WTC11 (cell line): ENCODE data around the gene KMT2A. TPM values are rescaled to one million over a fixed set of nuclear protein-coding genes. Genes with fewer than 3 reads are reported as not detected.

ENCODE experiments used
- ATAC-seq: fragments of 200-7000 bp; cut with Tn5 transposase; 2 replicates; pipeline ENCODE4 v1.10.0; 2021; ENCODE audit warnings: mild to moderate bottlenecking, moderate library complexity
- CTCF ChIA-PET: fragments of 300-600 bp; sonication (Branson Sonifier 250); formaldehyde crosslinking; loops from one replicate; lab custom pipeline; 2021; ENCODE audit warnings: antibody characterized with exemption; lab: Charles Lee
- POLR2A ChIA-PET: fragments of 350-600 bp; sonication (Branson Sonifier 250); formaldehyde crosslinking; loops from one replicate; lab custom pipeline; 2021; ENCODE audit warnings: antibody characterized with exemption; lab: Charles Lee
- DNase-seq: peaks from one replicate; pipeline ENCODE4 v3.0.0; 2021; ENCODE audit warnings: low spot score
- H3K27ac Mint-ChIP-seq: 2 replicates; pipeline ENCODE4 v1.8.0; 2021; ENCODE audit warnings: mixed read lengths
- H3K27me3 Mint-ChIP-seq: 2 replicates; pipeline ENCODE4 v1.8.0; 2021; ENCODE audit warnings: low read depth, mild to moderate bottlenecking, moderate library complexity, mixed read lengths
- H3K36me3 Mint-ChIP-seq: 2 replicates; pipeline ENCODE4 v1.8.0; 2021; ENCODE audit warnings: mixed read lengths
- H3K4me1 Mint-ChIP-seq: 2 replicates; pipeline ENCODE4 v1.8.0; 2022; ENCODE audit warnings: mixed read lengths
- H3K4me3 Mint-ChIP-seq: 2 replicates; pipeline ENCODE4 v1.8.0; 2021; ENCODE audit warnings: mild to moderate bottlenecking, moderate library complexity, mixed read lengths
- H3K9me3 Mint-ChIP-seq: 2 replicates; pipeline ENCODE4 v1.8.0; 2021; ENCODE audit warnings: mixed read lengths
- CDX4 ChIP-seq: fragments of 250-450 bp; sonication (Bioruptor Pico); IDR thresholded peaks from 2 replicates; pipeline ENCODE4 v1.9.0; 2021; ENCODE audit warnings: moderate library complexity, mild to moderate bottlenecking, inconsistent platforms, borderline replicate concordance
- ELF4 ChIP-seq: sonication (generic); formaldehyde crosslinking; IDR thresholded peaks from 2 replicates; pipeline ENCODE4 v1.8.1; 2022; ENCODE audit warnings: low read depth, mild to moderate bottlenecking, moderate library complexity, missing genetic modification reagents
- ESRRA ChIP-seq: sonication (generic); formaldehyde crosslinking; IDR thresholded peaks from 2 replicates; pipeline ENCODE4 v1.8.1; 2022; ENCODE audit warnings: mild to moderate bottlenecking, missing genetic modification reagents, borderline replicate concordance
- FOXJ3 ChIP-seq: sonication (generic); formaldehyde crosslinking; IDR thresholded peaks from 2 replicates; pipeline ENCODE4 v1.9.0; 2021; ENCODE audit warnings: missing genetic modification reagents, mild to moderate bottlenecking, borderline replicate concordance
- JAZF1 ChIP-seq: fragments of 250-450 bp; sonication (Bioruptor Pico); IDR thresholded peaks from 2 replicates; pipeline ENCODE4 v1.9.0; 2021; ENCODE audit warnings: moderate library complexity, mild to moderate bottlenecking, inconsistent platforms
- KAT7 ChIP-seq: sonication (generic); formaldehyde crosslinking; IDR thresholded peaks from 2 replicates; pipeline ENCODE4 v1.8.1; 2023; ENCODE audit warnings: missing genetic modification reagents, mild to moderate bottlenecking, borderline replicate concordance
- MAX ChIP-seq: sonication (generic); formaldehyde crosslinking; IDR thresholded peaks from 2 replicates; pipeline ENCODE4 v1.8.0; 2022; ENCODE audit warnings: mild to moderate bottlenecking, missing genetic modification reagents
- MYBL2 ChIP-seq: sonication (generic); formaldehyde crosslinking; IDR thresholded peaks from 2 replicates; pipeline ENCODE4 v1.8.1; 2023; ENCODE audit warnings: mild to moderate bottlenecking, moderate library complexity, missing genetic modification reagents
- NFATC4 ChIP-seq: fragments of 250-450 bp; sonication (Bioruptor Pico); IDR thresholded peaks from 2 replicates; pipeline ENCODE4 v1.9.0; 2021; ENCODE audit warnings: mild to moderate bottlenecking
- NFYB ChIP-seq: sonication (generic); formaldehyde crosslinking; conservative IDR thresholded peaks from 2 replicates; pipeline ENCODE4 v1.8.0; 2022; ENCODE audit warnings: low read depth, missing genetic modification reagents
- NR1H2 ChIP-seq: sonication (generic); formaldehyde crosslinking; IDR thresholded peaks from 2 replicates; pipeline ENCODE4 v1.9.0; 2021; ENCODE audit warnings: mild to moderate bottlenecking, moderate library complexity, missing genetic modification reagents
- PREB ChIP-seq: sonication (generic); formaldehyde crosslinking; IDR thresholded peaks from 2 replicates; pipeline ENCODE4 v1.8.1; 2022; ENCODE audit warnings: mild to moderate bottlenecking, missing genetic modification reagents, moderate library complexity, borderline replicate concordance
- SOX15 ChIP-seq: fragments of 250-450 bp; sonication (Bioruptor Pico); IDR thresholded peaks from 2 replicates; pipeline ENCODE4 v1.9.0; 2021; ENCODE audit warnings: mild to moderate bottlenecking
- STAT6 ChIP-seq: sonication (generic); formaldehyde crosslinking; conservative IDR thresholded peaks from 2 replicates; pipeline ENCODE4 v1.8.1; 2023; ENCODE audit warnings: mild to moderate bottlenecking, low read depth, missing genetic modification reagents, moderate library complexity
- TCF7 ChIP-seq: sonication (generic); formaldehyde crosslinking; IDR thresholded peaks from 2 replicates; pipeline ENCODE4 v1.8.0; 2022; ENCODE audit warnings: mild to moderate bottlenecking, low read depth, missing genetic modification reagents, moderate library complexity
- TEAD1 ChIP-seq: sonication (generic); formaldehyde crosslinking; IDR thresholded peaks from 2 replicates; pipeline ENCODE4 v1.8.0; 2022; ENCODE audit warnings: mild to moderate bottlenecking, missing genetic modification reagents
- ZNF138 ChIP-seq: sonication (generic); formaldehyde crosslinking; conservative IDR thresholded peaks from 2 replicates; pipeline ENCODE4 v1.8.1; 2022; ENCODE audit warnings: mild to moderate bottlenecking, moderate library complexity, missing genetic modification reagents
- ZNF232 ChIP-seq: sonication (generic); formaldehyde crosslinking; IDR thresholded peaks from 2 replicates; pipeline ENCODE4 v1.8.0; 2022; ENCODE audit warnings: mild to moderate bottlenecking, missing genetic modification reagents
- total RNA-seq: library from RNA; stranded (reverse); gene quantifications from 3 replicates; pipeline ENCODE4 v1.2.3, GENCODE V29; 2021
- TF ChIP-seq, protein P1 (sequence below): sonication (generic); formaldehyde crosslinking; IDR thresholded peaks from 2 replicates; pipeline ENCODE4 v1.8.0; 2023; ENCODE audit warnings: missing genetic modification reagents, mild to moderate bottlenecking, borderline replicate concordance
- TF ChIP-seq, protein P2 (sequence below): sonication (generic); formaldehyde crosslinking; IDR thresholded peaks from 2 replicates; pipeline ENCODE4 v1.8.1; 2022; ENCODE audit warnings: low read depth, mild to moderate bottlenecking, moderate library complexity, missing genetic modification reagents, borderline replicate concordance
- TF ChIP-seq, protein P3 (sequence below): sonication (generic); formaldehyde crosslinking; IDR thresholded peaks from 2 replicates; pipeline ENCODE4 v1.8.1; 2023; ENCODE audit warnings: mild to moderate bottlenecking, missing genetic modification reagents

KMT2A gene
- total RNA-seq, 1 experiment from 2014 or later = 59.1 TPM

DNA sequence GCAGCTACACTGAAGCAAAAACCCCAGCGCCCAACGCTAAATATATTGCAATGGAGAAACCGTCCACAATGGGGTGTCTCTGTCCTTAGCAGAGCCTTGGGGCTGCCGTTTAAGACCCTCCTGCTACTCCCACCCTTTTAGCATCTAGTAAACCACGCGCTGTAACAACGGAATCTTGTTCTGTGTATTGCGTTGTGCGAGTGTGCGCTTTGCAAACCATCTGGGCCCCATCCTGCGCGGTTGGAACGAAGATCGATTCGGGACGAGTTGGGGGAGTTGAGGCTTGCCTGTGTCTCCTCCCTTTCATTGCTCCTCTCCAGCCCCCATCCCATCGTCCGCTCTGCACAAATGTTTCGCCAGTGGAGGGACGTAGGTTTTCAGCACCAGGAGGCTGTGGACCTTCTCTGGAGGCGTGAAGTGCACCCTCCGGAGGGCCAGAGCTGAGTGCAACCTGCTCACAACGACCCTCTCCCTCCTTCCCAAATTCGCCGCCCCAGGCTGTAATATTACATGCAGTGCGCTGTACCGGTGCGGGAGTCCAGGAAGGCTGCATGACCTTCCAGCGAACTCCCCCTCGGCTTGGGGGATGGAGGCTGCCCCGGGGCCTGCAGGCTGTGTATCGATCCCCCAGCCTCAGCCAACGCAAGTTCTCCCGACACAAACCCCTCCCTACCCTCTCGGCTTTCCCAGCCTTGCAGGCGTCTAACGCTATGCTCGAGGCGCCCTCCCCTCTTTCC is 1.6 kb upstream of the KMT2A start (continued):
- no peak for TF ChIP-seq FOXJ3 (CRISPR knock-in tag)
- no peak for TF ChIP-seq CDX4 (CRISPR knock-in tag)
- TF ChIP-seq TEAD1 (CRISPR knock-in tag) = no peak
- 0 out of 2 replicates have a peak, but pooled peaks have one; percentile 35 for TF ChIP-seq MAX (CRISPR knock-in tag)
- no peak for TF ChIP-seq NFYB (CRISPR knock-in tag)
- TF ChIP-seq ESRRA (CRISPR knock-in tag) = peak; percentile 58; the same call in 1 of the 2 replicates
- peak; percentile 61; the same call in 1 of the 2 replicates for TF ChIP-seq MYBL2

DNA sequence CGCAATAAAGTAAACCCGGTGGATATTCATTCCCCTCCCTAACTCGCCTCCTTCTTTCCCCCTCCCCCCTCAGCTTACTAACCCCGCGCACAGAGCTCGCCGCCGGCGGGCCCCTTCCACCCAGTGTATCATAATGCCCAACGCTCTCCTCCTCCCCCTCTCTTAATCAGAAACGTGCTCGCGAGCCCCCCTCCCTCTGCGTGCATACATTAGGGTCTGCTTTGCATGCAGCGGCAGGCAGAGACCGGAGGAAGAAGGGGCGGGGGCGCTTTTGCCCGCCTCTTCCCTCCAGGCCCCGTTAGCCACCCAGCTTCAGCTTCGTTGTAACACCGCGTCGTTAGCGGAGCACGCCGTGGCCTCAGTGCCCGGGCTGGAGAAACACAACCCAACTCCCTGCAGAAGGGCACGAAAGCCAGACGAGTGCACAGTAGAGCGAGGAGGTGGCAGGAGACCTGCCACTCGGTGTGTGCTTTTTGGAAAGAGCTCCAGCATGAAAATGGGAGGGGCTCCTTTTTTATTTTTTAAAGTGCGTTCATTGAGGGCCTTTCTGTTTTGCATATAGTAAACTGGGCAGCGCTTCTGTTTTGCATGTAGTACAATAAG is 901 bp upstream of the KMT2A start:
- peak; percentile 89 for DNase-seq
- Mint-ChIP-seq H3K9me3 (no peaks in the 10 kb centered on the region), H3K27me3 (peaks cover 13% of the 10 kb centered on the region), H3K4me3 (peak overlapping the region; percentile 93), H3K36me3 (peaks cover 10% of the 10 kb centered on the region), H3K27ac (peak overlapping the region; percentile 98), H3K4me1 (peaks cover 33% of the 10 kb centered on the region)
- POLR2A ChIA-PET = interaction anchor here (0.6 to 2.0 kb wide), 9 partner anchors 8 to 528 kb away, joined by 3 to 9 read pairs (median 3); no protein-coding TSS in a partner anchor
- CTCF ChIA-PET = interaction anchor here (0.6 to 1.6 kb wide), 4 partner anchors 33 to 264 kb away, joined by 3 to 7 read pairs (median 4); no protein-coding TSS in a partner anchor
- ATAC-seq = peak; percentile 57
- TF ChIP-seq PREB = no peak
- no peak for TF ChIP-seq ELF4 (CRISPR knock-in tag)
- TF ChIP-seq JAZF1 = no peak
- TF ChIP-seq, protein P1, sequence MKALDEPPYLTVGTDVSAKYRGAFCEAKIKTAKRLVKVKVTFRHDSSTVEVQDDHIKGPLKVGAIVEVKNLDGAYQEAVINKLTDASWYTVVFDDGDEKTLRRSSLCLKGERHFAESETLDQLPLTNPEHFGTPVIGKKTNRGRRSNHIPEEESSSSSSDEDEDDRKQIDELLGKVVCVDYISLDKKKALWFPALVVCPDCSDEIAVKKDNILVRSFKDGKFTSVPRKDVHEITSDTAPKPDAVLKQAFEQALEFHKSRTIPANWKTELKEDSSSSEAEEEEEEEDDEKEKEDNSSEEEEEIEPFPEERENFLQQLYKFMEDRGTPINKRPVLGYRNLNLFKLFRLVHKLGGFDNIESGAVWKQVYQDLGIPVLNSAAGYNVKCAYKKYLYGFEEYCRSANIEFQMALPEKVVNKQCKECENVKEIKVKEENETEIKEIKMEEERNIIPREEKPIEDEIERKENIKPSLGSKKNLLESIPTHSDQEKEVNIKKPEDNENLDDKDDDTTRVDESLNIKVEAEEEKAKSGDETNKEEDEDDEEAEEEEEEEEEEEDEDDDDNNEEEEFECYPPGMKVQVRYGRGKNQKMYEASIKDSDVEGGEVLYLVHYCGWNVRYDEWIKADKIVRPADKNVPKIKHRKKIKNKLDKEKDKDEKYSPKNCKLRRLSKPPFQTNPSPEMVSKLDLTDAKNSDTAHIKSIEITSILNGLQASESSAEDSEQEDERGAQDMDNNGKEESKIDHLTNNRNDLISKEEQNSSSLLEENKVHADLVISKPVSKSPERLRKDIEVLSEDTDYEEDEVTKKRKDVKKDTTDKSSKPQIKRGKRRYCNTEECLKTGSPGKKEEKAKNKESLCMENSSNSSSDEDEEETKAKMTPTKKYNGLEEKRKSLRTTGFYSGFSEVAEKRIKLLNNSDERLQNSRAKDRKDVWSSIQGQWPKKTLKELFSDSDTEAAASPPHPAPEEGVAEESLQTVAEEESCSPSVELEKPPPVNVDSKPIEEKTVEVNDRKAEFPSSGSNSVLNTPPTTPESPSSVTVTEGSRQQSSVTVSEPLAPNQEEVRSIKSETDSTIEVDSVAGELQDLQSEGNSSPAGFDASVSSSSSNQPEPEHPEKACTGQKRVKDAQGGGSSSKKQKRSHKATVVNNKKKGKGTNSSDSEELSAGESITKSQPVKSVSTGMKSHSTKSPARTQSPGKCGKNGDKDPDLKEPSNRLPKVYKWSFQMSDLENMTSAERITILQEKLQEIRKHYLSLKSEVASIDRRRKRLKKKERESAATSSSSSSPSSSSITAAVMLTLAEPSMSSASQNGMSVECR (CRISPR knock-in tag) = 0 out of 2 replicates have a peak, but pooled peaks have one; percentile 15
- no peak for TF ChIP-seq STAT6 (CRISPR knock-in tag)
- TF ChIP-seq, protein P2, sequence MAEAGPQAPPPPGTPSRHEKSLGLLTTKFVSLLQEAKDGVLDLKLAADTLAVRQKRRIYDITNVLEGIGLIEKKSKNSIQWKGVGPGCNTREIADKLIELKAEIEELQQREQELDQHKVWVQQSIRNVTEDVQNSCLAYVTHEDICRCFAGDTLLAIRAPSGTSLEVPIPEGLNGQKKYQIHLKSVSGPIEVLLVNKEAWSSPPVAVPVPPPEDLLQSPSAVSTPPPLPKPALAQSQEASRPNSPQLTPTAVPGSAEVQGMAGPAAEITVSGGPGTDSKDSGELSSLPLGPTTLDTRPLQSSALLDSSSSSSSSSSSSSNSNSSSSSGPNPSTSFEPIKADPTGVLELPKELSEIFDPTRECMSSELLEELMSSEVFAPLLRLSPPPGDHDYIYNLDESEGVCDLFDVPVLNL = no peak
- no peak for TF ChIP-seq KAT7 (CRISPR knock-in tag)
- no peak for TF ChIP-seq SOX15
- TF ChIP-seq NFATC4 (CRISPR knock-in tag) = no peak
- no peak for TF ChIP-seq ZNF138 (CRISPR knock-in tag)
- TF ChIP-seq ZNF232 = no peak; the same call in 1 of the 2 replicates
- TF ChIP-seq TCF7 = no peak
- TF ChIP-seq NR1H2 (CRISPR knock-in tag) = no peak
- TF ChIP-seq, protein P3, sequence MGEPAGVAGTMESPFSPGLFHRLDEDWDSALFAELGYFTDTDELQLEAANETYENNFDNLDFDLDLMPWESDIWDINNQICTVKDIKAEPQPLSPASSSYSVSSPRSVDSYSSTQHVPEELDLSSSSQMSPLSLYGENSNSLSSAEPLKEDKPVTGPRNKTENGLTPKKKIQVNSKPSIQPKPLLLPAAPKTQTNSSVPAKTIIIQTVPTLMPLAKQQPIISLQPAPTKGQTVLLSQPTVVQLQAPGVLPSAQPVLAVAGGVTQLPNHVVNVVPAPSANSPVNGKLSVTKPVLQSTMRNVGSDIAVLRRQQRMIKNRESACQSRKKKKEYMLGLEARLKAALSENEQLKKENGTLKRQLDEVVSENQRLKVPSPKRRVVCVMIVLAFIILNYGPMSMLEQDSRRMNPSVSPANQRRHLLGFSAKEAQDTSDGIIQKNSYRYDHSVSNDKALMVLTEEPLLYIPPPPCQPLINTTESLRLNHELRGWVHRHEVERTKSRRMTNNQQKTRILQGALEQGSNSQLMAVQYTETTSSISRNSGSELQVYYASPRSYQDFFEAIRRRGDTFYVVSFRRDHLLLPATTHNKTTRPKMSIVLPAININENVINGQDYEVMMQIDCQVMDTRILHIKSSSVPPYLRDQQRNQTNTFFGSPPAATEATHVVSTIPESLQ (CRISPR knock-in tag) = no peak
